ENCODE measurements around the gene CCT7.

DNA sequence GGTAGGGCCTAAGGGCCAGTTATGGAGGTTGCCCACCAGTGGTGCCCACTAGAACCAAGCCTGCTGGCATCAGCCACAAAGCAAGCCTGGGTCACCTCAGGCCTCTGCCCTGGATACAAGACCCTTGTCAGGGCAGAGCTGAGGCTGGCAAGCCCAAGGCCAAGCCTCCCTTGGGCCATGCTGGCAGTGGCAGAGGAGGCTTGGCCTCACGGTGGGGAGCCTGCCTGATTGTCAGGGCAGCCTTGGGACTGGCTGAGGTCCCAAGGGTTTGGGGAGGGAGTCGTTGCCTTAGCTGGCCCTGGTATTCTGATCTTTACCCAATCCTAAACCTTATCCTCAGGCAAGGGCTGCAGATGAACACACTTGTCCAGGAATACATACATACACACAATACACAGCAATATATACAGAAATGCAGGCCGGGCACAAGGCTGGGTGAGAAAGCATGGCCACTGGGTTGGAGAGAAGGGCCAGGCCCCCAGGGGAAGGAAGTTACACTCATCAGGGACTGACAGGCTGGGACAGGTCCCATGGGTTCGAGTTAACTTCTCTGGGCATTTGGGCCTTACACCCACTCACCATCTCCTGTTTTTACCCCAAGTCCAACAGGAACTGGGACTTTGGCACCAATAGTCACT, 21.0 kb downstream of the CCT7 start:
- TF ChIP-seq, protein P1, sequence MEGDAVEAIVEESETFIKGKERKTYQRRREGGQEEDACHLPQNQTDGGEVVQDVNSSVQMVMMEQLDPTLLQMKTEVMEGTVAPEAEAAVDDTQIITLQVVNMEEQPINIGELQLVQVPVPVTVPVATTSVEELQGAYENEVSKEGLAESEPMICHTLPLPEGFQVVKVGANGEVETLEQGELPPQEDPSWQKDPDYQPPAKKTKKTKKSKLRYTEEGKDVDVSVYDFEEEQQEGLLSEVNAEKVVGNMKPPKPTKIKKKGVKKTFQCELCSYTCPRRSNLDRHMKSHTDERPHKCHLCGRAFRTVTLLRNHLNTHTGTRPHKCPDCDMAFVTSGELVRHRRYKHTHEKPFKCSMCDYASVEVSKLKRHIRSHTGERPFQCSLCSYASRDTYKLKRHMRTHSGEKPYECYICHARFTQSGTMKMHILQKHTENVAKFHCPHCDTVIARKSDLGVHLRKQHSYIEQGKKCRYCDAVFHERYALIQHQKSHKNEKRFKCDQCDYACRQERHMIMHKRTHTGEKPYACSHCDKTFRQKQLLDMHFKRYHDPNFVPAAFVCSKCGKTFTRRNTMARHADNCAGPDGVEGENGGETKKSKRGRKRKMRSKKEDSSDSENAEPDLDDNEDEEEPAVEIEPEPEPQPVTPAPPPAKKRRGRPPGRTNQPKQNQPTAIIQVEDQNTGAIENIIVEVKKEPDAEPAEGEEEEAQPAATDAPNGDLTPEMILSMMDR (conservative IDR thresholded peaks at IDR 0.05; ENCODE audit: low read depth, low read length): no peak
- no peak for TF ChIP-seq EZH2 (IDR thresholded peaks at IDR 0.05; ENCODE audit: borderline replicate concordance, low read depth, low read length, poor library complexity, severe bottlenecking)
